Activated CD8-positive, alpha-beta T cell treated with anti-CD3 and anti-CD28 coated beads for 36 hours (primary cell): ENCODE results near the gene KLK10. TPM values are rescaled to one million over a fixed set of nuclear protein-coding genes. Genes with fewer than 3 reads are reported as not detected.
"Not testable (repeated sequence)": the region's sequence is repeated elsewhere in the genome, so short reads cannot be mapped to it uniquely, and the experiment has no call there.

Experiments
- ATAC-seq: fragments of 200-7000 bp; cut with Tn5 transposase; one replicate; pipeline ENCODE4 v1.10.0; 2021; ENCODE audit warnings: mild to moderate bottlenecking, moderate library complexity
- CTCF ChIA-PET: fragments of 350-600 bp; sonication (Branson Sonifier 250); formaldehyde crosslinking; loops from one replicate; lab custom pipeline; 2021; ENCODE audit warnings: antibody characterized with exemption; lab: Charles Lee
- POLR2A ChIA-PET: fragments of 350-600 bp; sonication (Branson Sonifier 250); formaldehyde crosslinking; loops from one replicate; lab custom pipeline; 2021; ENCODE audit warnings: antibody characterized with exemption; lab: Charles Lee
- DNase-seq: peaks from one replicate; pipeline ENCODE4 v3.0.0-alpha.2; 2020
- H3K27ac Mint-ChIP-seq: one replicate; pipeline ENCODE4 v1.8.0; 2021; ENCODE audit warnings: mild to moderate bottlenecking, mixed read lengths
- H3K27me3 Mint-ChIP-seq: one replicate; pipeline ENCODE4 v1.8.0; 2021; ENCODE audit warnings: mixed read lengths
- H3K36me3 Mint-ChIP-seq: one replicate; pipeline ENCODE4 v1.8.0; 2021; ENCODE audit warnings: low read depth, mixed read lengths
- H3K4me1 Mint-ChIP-seq: one replicate; pipeline ENCODE4 v1.8.0; 2021; ENCODE audit warnings: low read depth, mixed read lengths
- H3K4me3 Mint-ChIP-seq: one replicate; pipeline ENCODE4 v1.8.0; 2021; ENCODE audit warnings: mild to moderate bottlenecking, moderate library complexity, mixed read lengths
- H3K9me3 Mint-ChIP-seq: one replicate; pipeline ENCODE4 v1.8.0; 2021; ENCODE audit warnings: mixed read lengths
- intact Hi-C: fragments of 100-400 bp; cut with micrococcal nuclease; formaldehyde crosslinking; loops from one replicate; pipeline ENCODE4 v1.10.0; 2022
- total RNA-seq, 2 experiments: library from RNA; stranded (reverse); gene quantifications; one replicate each; pipeline ENCODE4 v1.2.3, GENCODE V29; 2021
- TF ChIP-seq, protein P1 (sequence below): fragments of 200-600 bp; IDR thresholded peaks from one replicate; pipeline ENCODE4 v1.8.0; 2022; ENCODE audit warnings: antibody characterized with exemption, mild to moderate bottlenecking

The KLK10 gene
- total RNA-seq, 2 experiments from 2014 or later = not detected

DNA sequence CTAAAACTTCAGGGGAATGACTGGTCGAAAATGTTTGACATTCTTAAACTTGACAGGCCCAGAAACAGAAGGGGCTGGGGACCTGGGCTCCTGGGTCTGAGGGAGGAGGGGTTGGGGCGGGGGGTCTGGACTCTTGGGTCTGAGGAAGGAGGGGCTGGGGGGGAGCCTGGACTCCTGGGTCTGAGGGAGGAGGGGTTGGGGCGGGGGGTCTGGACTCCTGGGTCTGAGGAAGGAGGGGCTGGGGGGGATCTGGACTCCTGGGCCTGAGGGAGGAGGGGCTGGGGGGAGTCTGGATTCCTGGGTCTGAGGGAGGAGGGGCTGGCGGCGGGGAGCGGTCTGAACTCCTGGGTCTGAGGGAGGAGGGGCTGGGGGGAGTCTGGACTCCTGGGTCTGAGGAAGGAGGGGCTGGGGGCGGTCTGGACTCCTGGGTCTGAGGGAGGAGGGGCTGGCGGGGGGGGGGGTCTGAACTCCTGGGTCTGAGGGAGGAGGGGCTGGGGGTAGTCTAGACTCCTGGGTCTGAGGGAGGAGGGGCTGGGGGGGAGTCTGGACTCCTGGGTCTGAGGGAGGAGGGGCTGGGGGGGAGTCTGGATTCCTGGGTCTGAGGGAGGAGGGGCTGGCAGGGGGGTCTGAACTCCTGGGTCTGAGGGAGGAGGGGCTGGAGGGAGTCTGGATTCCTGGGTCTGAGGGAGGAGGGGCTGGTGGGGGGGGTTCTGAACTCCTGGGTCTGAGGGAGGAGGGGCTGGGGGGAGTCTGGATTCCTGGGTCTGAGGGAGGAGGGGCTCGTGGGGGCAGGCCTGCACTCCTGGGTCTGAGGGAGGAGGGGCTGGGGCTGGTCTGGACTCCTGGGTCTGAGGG, 44.6 kb downstream of the KLK10 start:
- Mint-ChIP-seq H3K4me3 (no peak overlapping the region), H3K36me3 (no peaks in the 10 kb centered on the region)

DNA sequence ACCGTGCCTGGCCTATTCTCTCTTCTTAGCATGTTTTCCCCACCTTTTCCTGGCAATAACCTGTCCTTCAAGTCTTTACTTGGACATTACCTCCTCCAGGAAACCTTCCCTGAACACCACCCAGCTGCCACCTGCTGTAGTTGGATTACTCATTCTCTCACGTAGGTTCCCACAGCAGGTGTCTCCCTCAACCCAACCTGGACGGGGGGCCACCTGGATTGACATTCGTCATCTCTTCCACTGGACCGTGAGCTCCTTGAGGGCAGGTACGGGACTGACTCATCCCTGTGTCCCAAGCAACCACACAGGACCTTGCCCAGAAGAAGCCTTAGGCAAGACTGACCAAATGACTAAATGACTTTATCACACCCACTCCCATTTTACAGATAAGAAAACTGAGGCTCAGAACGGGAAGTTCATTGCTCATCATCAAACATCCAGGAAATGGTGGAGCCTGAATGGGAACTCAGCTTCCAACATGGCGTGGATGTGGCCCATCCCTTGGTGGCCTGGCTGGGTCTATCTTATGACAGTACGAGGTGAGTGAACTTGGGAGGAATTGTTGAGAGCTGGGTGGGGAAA, 46.6 kb downstream of the KLK10 start:
- ChIA-PET POLR2A (no interaction called here), CTCF (no interaction called here)
- H3K27me3 Mint-ChIP-seq = peaks cover 41% of the 10 kb centered on the region
- no peak overlapping the region for H3K4me3 Mint-ChIP-seq
- H3K4me1 Mint-ChIP-seq = no peaks in the 10 kb centered on the region
- no peak for ATAC-seq
- H3K36me3 Mint-ChIP-seq = no peaks in the 10 kb centered on the region
- TF ChIP-seq, protein P1, sequence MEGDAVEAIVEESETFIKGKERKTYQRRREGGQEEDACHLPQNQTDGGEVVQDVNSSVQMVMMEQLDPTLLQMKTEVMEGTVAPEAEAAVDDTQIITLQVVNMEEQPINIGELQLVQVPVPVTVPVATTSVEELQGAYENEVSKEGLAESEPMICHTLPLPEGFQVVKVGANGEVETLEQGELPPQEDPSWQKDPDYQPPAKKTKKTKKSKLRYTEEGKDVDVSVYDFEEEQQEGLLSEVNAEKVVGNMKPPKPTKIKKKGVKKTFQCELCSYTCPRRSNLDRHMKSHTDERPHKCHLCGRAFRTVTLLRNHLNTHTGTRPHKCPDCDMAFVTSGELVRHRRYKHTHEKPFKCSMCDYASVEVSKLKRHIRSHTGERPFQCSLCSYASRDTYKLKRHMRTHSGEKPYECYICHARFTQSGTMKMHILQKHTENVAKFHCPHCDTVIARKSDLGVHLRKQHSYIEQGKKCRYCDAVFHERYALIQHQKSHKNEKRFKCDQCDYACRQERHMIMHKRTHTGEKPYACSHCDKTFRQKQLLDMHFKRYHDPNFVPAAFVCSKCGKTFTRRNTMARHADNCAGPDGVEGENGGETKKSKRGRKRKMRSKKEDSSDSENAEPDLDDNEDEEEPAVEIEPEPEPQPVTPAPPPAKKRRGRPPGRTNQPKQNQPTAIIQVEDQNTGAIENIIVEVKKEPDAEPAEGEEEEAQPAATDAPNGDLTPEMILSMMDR = no peak
- DNase-seq = no peak
- no peaks in the 10 kb centered on the region for H3K9me3 Mint-ChIP-seq
- H3K27ac Mint-ChIP-seq = no peak overlapping the region
- intact Hi-C loops = no loop called here

More for the DNA sequence above, 44.6 kb downstream of the KLK10 start:
- ChIA-PET POLR2A (no interaction called here), CTCF (no interaction called here)
- Mint-ChIP-seq H3K27me3 (peaks cover 45% of the 10 kb centered on the region), H3K4me1 (no peaks in the 10 kb centered on the region), H3K27ac (no peak overlapping the region), H3K9me3 (no peaks in the 10 kb centered on the region)
- intact Hi-C loops = no loop called here
- TF ChIP-seq, protein P1 = no peak
- DNase-seq = no peak
- no peak for ATAC-seq

DNA sequence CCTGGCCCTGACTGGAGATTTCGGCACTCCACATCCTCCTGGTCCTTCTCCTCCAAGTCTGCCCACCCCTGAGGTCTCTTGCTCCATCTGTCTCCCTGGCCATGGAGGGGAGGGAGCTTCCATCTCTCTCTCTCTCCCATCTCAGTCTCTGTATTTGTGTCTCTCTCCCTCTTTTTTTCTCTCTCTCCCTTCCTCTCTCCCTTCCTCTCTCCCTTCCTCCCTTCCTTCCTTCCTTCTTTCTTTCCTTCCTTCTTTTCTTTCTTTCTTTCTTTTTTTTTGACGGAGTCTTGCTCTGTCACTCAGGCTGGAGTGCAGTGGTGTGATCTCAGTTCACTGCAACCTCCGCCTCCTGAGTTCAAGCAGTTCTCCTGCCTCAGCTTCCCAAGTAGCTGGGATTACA, 49.7 kb downstream of the KLK10 start:
- H3K9me3 Mint-ChIP-seq, H3K4me3 Mint-ChIP-seq, CTCF ChIA-PET, H3K27ac Mint-ChIP-seq, intact Hi-C loops, H3K36me3 Mint-ChIP-seq, H3K4me1 Mint-ChIP-seq, POLR2A ChIA-PET, DNase-seq, ATAC-seq: not testable (repeated sequence)
- peaks cover 36% of the 10 kb centered on the region for H3K27me3 Mint-ChIP-seq

DNA sequence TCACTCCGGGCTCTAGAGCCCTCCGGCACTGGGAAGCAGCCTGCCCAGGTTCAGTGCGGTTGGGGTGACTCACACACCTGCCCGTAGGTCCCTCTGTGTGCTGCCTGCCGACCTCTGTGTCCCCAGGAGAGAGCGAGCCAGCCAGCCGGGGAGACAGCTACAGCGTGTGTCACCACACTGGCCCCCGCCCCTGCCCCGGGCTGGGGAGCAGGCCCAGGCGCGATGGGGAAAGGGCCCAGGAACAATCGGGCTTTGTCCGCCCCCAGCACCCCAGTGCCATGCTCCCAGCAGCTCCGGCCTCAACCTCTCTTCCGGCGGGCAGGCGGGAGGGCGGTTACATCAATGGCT, 50.1 kb downstream of the KLK10 start, which contains the start of gene KLK6:
KLK6 (minus strand) TSS at position 179 of the 348 bp plus-strand sequence. CDS start 1,487 bp downstream, outside the sequence.
- Mint-ChIP-seq H3K36me3 (no peaks in the 10 kb centered on the region), H3K9me3 (no peaks in the 10 kb centered on the region), H3K4me3 (no peak within 1 kb of the TSS), H3K4me1 (no peaks in the 10 kb centered on the region), H3K27me3 (peaks cover 34% of the 10 kb centered on the region), H3K27ac (no peak within 1 kb of the TSS)
- intact Hi-C loops = no loop called here
- ChIA-PET POLR2A (no interaction called here), CTCF (no interaction called here)
- TF ChIP-seq, protein P1 = no peak
- DNase-seq (no peak), ATAC-seq (no peak)

DNA sequence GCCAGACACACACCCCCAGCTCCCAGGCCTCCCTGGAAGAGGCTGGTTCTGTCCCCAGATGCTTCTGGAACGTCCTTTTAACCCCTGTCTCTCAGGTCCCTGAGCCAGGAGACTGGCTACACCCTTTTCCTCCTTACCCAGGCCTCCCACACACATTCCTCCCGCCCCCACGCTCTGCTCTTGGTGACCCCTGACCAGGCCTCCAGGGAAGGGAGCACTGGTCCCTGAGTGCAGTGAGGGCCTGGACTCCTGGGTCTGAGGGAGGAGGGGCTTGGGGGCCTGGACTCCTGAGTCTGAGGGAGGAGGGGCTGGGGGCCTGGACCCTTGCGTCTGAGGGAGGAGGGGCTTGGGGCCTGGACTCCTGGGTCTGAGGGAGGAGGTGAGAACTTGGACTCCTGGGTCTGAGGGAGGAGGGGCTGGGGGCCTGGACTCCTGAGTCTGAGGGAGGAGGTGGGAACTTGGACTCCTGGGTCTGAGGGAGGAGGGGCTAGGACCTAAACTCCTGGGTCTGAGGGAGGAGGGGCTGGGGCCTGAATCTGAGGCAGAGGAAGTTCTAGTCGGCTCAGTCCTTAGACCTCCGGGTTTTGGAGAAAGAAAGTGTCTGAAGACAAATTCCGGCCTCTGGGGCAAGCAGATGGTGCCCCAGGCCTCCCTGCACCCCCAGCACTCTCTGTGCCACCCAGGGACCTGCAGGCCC, 50.6 kb downstream of the KLK10 start:
- DNase-seq (no peak), ATAC-seq (no peak)
- Mint-ChIP-seq H3K9me3 (no peaks in the 10 kb centered on the region), H3K27ac (no peak overlapping the region), H3K4me1 (no peaks in the 10 kb centered on the region), H3K4me3 (no peak overlapping the region), H3K36me3 (no peaks in the 10 kb centered on the region), H3K27me3 (peaks cover 33% of the 10 kb centered on the region)
- intact Hi-C loops = no loop called here
- POLR2A ChIA-PET = no interaction called here
- TF ChIP-seq, protein P1 = no peak
- CTCF ChIA-PET = no interaction called here
